ENCODE data around the gene TBC1D22A.

GRCh38 chr22:47055921-47056320, 293.5 kb downstream of the TBC1D22A start:
- TF ChIP-seq EZH2phosphoT487 (IDR thresholded peaks at IDR 0.05; ENCODE audit: borderline replicate concordance, low read depth) (no peak), CTCF (IDR thresholded peaks at IDR 0.05) (no peak)
